K562 (cell line): ENCODE measurements around the gene TCF21. TPM values are rescaled to one million over a fixed set of nuclear protein-coding genes. Genes with fewer than 3 reads are reported as not detected.

ENCODE experiments used
- E2F5 ChIP-seq: sonication (generic); formaldehyde crosslinking; IDR thresholded peaks from 2 replicates; pipeline ENCODE4 v1.8.0; 2022; ENCODE audit warnings: mild to moderate bottlenecking, missing genetic modification reagents
- ELF4 ChIP-seq: fragments of 450-650 bp; formaldehyde crosslinking; IDR thresholded peaks from 2 replicates; pipeline ENCODE4 v1.4.0; 2022; ENCODE audit warnings: missing genetic modification characterization
- NFATC3 ChIP-seq: fragments of 450-650 bp; IDR thresholded peaks from 2 replicates; pipeline ENCODE4 v1.6.1; 2017; ENCODE audit warnings: mild to moderate bottlenecking
- SNAPC5 ChIP-seq: fragments of 250-450 bp; sonication (Bioruptor Pico); IDR thresholded peaks from 2 replicates; pipeline ENCODE4 v1.8.0; 2021; ENCODE audit warnings: moderate library complexity, mild to moderate bottlenecking, inconsistent platforms
- TSHZ1 ChIP-seq: fragments of 250-450 bp; sonication (Bioruptor Pico); IDR thresholded peaks from 2 replicates; pipeline ENCODE4 v1.4.0; 2020; ENCODE audit warnings: mild to moderate bottlenecking, moderate library complexity
- ZNF12 ChIP-seq: sonication (generic); formaldehyde crosslinking; IDR thresholded peaks from 2 replicates; pipeline ENCODE4 v1.4.0; 2020; ENCODE audit warnings: mild to moderate bottlenecking, missing genetic modification reagents
- ZNF318 ChIP-seq, 2 experiments: fragments of 450-650 bp; IDR thresholded peaks; 2 replicates each; pipeline ENCODE4 v1.6.1; 2016; ENCODE audit warnings: mild to moderate bottlenecking in 2 of 2, borderline replicate concordance in 1 of 2, low read depth in 1 of 2, moderate library complexity in 1 of 2
- ZNF324 ChIP-seq: fragments of 250-450 bp; sonication (Bioruptor Pico); IDR thresholded peaks from 2 replicates; pipeline ENCODE4 v1.4.0; 2020; ENCODE audit warnings: mild to moderate bottlenecking
- ZNF668 ChIP-seq: fragments of 250-450 bp; sonication (Bioruptor Pico); IDR thresholded peaks from 2 replicates; pipeline ENCODE4 v1.8.0; 2022; ENCODE audit warnings: mild to moderate bottlenecking, inconsistent platforms
- ZNF764 ChIP-seq: fragments of 250-450 bp; sonication (Bioruptor Pico); IDR thresholded peaks from 2 replicates; pipeline ENCODE4 v1.4.0; 2020; ENCODE audit warnings: low read depth, mild to moderate bottlenecking, moderate library complexity
- polyA plus RNA-seq, 8 experiments: library from polyadenylated mRNA; depleted of rRNA in 4 of 8; stranded (reverse) in 5 of 8; unstranded in 3 of 8; fragments of >200 nt; fragmentation: Nextera tagmentation in 2 of 8; fragmentation: Illumina TruSeq in 1 of 8; extraction: Ambion mirVana in 2 of 8; extraction: Trizol in 1 of 8; gene quantifications; 2 replicates each; pipeline versions ENCODE4 v1.2.1 to v1.2.3, GENCODE V29; 2011 to 2014; ENCODE audit warnings: inconsistent platforms in 1 of 8, missing spikeins in 1 of 8
- total RNA-seq, 7 experiments: library from RNA; depleted of rRNA in 6 of 7; stranded (reverse); fragments of >200 nt in 6 of 7; fragmentation: Illumina TruSeq in 2 of 7; extraction: Trizol in 2 of 7; gene quantifications; 2 replicates each; pipeline versions ENCODE4 v1.2.1 to v1.2.3, GENCODE V29; 2011 to 2021; ENCODE audit warnings: low replicate concordance in 1 of 7
- TF ChIP-seq, protein P1 (sequence below): IDR thresholded peaks from 2 replicates; pipeline ENCODE4 v1.6.1; 2011; ENCODE audit warnings: borderline replicate concordance, low read depth, mild to moderate bottlenecking, moderate library complexity, low read length; ENCODE audit not compliant: insufficient read depth, poor library complexity, severe bottlenecking

Gene TCF21
- total and polyA plus RNA-seq, 9 of the 15 experiments (the other 6 are each of a cell fraction or from before 2014, with no cell fraction given) = not detected

- TF ChIP-seq ZNF318 (IDR thresholded peaks at IDR 0.05; ENCODE audit: borderline replicate concordance in 1 of 2, low read depth in 1 of 2) (no peak), ZNF12 (CRISPR knock-in tag) (no peak), ZNF324 (CRISPR knock-in tag) (no peak), E2F5 (CRISPR knock-in tag) (no peak), ELF4 (CRISPR knock-in tag) (no peak), TSHZ1 (no peak), NFATC3 (no peak), ZNF764 (CRISPR knock-in tag) (no peak), ZNF668 (CRISPR knock-in tag) (no peak), SNAPC5 (CRISPR knock-in tag) (no peak)
- TF ChIP-seq, protein P1, sequence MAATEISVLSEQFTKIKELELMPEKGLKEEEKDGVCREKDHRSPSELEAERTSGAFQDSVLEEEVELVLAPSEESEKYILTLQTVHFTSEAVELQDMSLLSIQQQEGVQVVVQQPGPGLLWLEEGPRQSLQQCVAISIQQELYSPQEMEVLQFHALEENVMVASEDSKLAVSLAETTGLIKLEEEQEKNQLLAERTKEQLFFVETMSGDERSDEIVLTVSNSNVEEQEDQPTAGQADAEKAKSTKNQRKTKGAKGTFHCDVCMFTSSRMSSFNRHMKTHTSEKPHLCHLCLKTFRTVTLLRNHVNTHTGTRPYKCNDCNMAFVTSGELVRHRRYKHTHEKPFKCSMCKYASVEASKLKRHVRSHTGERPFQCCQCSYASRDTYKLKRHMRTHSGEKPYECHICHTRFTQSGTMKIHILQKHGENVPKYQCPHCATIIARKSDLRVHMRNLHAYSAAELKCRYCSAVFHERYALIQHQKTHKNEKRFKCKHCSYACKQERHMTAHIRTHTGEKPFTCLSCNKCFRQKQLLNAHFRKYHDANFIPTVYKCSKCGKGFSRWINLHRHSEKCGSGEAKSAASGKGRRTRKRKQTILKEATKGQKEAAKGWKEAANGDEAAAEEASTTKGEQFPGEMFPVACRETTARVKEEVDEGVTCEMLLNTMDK = no peak
These were observed 35.2 kb downstream of the TCF21 start (continued) for GRCh38 chr6:133923938-133924593.
